AG04450 (cell line): Measurements from ENCODE around the gene FAM171A2. TPM values are rescaled to one million over a fixed set of nuclear protein-coding genes. Genes with fewer than 3 reads are reported as not detected.

Experiments used
- CTCF ChIA-PET: fragments of 300-600, 350-600 bp; formaldehyde crosslinking; extraction: SDS; loops from one replicate; lab custom pipeline; 2022; ENCODE audit warnings: antibody characterized with exemption, inconsistent platforms; lab: Charles Lee
- POLR2A ChIA-PET: fragments of 350-600 bp; formaldehyde crosslinking; extraction: SDS; loops from one replicate; lab custom pipeline; 2021; ENCODE audit warnings: antibody characterized with exemption, inconsistent platforms; lab: Yijun Ruan, JAX
- DNase-seq: peaks from one replicate; pipeline ENCODE4 v3.0.0-alpha.2; 2011; ENCODE audit warnings: low read depth, low spot score
- H3K27ac ChIP-seq: one replicate; pipeline ENCODE4 v1.5.1; 2012; ENCODE audit warnings: low read depth, low read length, control low read depth
- H3K27me3 ChIP-seq: one replicate; pipeline ENCODE4 v1.6.0; 2012; ENCODE audit warnings: low read length; ENCODE audit not compliant: control insufficient read depth, insufficient read depth
- H3K4me3 ChIP-seq: 2 replicates; pipeline ENCODE4 v1.5.1; 2011; ENCODE audit warnings: mild to moderate bottlenecking, low read depth, low read length, control low read depth
- H3K9me3 ChIP-seq: 2 replicates; pipeline ENCODE4 v1.5.1; 2012; ENCODE audit warnings: low read length; ENCODE audit not compliant: control insufficient read depth, insufficient read depth
- polyA plus RNA-seq: library from polyadenylated mRNA; depleted of rRNA; stranded (reverse); fragments of >200 nt; gene quantifications from 2 replicates; pipeline ENCODE4 v1.2.3, GENCODE V29; 2011
- TF ChIP-seq, protein P1 (sequence below): IDR thresholded peaks from 2 replicates; pipeline ENCODE4 v1.5.1; 2011; ENCODE audit warnings: low read depth, low read length, control low read depth, inconsistent platforms

The FAM171A2 gene
- polyA plus RNA-seq, 1 experiment, result 5.3 TPM

- ChIA-PET CTCF (interaction anchor here (0.7 to 5.5 kb wide), 14 partner anchors 10 to 270 kb away, joined by 3 to 62 read pairs (median 5); partner anchors contain the start of genes FAM171A2, GPATCH8 and ITGA2B), POLR2A (no interaction called here)
- Histone ChIP-seq H3K4me3 (no peak overlapping the region), H3K27me3 (no peaks in the 10 kb centered on the region), H3K27ac (no peak overlapping the region), H3K9me3 (no peaks in the 10 kb centered on the region)
- TF ChIP-seq, protein P1, sequence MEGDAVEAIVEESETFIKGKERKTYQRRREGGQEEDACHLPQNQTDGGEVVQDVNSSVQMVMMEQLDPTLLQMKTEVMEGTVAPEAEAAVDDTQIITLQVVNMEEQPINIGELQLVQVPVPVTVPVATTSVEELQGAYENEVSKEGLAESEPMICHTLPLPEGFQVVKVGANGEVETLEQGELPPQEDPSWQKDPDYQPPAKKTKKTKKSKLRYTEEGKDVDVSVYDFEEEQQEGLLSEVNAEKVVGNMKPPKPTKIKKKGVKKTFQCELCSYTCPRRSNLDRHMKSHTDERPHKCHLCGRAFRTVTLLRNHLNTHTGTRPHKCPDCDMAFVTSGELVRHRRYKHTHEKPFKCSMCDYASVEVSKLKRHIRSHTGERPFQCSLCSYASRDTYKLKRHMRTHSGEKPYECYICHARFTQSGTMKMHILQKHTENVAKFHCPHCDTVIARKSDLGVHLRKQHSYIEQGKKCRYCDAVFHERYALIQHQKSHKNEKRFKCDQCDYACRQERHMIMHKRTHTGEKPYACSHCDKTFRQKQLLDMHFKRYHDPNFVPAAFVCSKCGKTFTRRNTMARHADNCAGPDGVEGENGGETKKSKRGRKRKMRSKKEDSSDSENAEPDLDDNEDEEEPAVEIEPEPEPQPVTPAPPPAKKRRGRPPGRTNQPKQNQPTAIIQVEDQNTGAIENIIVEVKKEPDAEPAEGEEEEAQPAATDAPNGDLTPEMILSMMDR, result peak; percentile 64
- DNase-seq, result peak; percentile 7
These were observed 36.7 kb upstream of the FAM171A2 start for GRCh38 chr17:44400226-44400847.

DNA sequence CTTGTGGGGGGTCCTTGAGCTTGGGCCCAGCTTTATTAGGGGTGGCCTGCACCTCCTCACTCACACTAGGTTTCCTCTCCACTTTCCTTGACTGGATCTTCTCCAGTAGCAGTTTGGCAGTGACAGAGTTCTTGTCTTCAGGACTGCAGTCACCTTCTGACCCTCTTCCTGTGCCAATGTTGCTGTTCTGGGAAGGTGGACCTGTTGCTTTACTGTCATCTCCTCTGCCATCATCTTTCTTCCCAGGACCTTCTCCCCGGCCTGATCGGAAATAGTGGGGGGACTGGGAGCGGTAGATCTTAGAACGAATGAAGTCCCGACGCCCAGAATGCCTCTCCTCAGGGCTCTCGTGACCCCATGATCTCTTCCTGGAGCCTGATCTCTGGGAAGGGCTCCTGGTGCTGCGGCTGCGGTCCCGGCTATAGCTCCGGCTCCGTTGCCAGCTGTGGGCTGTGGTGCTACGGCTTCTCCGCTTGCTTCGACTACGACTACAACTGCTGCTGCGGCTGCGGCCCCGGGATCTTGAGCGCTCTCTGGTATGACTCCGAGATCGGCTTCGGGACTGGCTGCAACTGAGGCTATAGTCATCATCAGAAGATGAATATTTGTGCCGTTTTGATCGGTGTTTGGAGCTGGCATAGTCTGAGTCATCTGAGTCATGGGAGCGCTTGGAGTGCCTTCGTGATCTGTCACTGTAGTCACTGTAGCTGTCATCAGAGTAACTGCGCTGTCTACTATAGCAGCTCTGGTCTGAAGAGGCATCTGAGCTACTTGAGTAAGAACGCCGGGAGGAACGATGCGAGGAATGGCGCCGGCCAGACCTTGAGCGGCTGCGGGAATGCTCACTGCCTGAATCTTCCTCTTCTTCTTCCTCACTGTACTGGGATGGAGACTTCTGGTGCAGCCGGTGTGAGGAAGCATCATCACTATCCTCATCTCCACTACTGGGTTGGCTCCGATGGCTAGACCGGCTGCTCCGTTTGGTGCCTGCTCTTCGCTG is 35.3 kb upstream of the FAM171A2 start:
- TF ChIP-seq, protein P1, result no peak
- Histone ChIP-seq H3K27me3 (no peaks in the 10 kb centered on the region), H3K4me3 (no peak overlapping the region), H3K9me3 (no peaks in the 10 kb centered on the region), H3K27ac (no peak overlapping the region)
- CTCF ChIA-PET, result interaction anchor here (0.5 to 5.5 kb wide), 9 partner anchors 13 to 238 kb away, joined by 3 to 62 read pairs (median 7); no protein-coding TSS in a partner anchor
- DNase-seq, result no peak
- POLR2A ChIA-PET, result no interaction called here

DNA sequence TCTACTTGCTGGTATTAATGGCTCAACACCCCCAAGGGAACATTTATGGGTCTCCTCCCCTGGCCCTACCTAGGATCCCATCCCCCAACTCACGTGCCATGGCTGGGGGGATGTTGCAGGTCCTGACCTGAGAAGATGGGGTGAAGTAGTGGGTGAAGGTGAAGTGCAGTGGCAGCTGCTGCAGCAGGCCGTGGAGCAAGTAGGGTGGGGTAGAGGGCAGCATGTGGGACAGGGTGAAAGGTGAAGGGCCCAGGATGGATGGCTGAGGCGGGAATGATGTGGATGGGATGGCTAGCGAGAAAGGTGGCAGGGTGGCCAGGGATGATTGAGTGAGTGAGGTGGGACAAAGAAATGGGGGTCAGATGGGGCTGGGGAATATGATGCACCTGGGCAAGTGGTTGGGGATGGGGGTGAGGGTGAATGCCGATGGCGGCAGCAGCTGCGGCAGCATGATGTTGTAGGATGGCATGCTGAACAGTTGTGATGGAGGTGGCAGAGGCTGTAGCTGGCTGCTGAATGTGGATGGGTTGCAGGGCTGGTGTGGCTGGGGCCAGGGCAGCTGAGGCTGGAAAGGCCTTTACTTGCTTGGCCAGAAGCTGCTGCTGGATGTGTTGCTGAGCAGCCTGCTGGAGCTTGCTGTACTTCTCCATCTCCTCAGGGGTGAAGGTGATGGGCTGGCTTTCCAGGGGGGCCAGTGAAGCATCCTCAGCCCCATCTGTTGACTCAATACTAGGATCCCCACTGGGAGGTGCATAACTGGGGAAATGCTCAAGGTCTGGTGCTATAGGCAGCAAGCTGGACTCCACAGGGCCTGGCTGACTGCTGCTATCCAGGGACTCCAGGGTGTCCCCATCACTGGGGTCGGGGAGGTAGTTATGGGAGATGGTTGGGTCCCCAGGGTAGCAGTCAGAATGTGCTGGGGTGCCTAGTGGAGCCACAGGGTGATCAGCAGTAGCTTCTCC is 34.1 kb upstream of the FAM171A2 start:
- ChIA-PET POLR2A (no interaction called here), CTCF (interaction anchor here (1.7 to 5.5 kb wide), 2 partner anchors 124 to 125 kb away, joined by 16 to 62 read pairs; no protein-coding TSS in a partner anchor)
- H3K4me3 ChIP-seq, result no peak overlapping the region
- DNase-seq, result no peak
- no peaks in the 10 kb centered on the region for H3K27me3 ChIP-seq
- TF ChIP-seq, protein P1, result no peak
- no peaks in the 10 kb centered on the region for H3K9me3 ChIP-seq
- H3K27ac ChIP-seq, result no peak overlapping the region

GRCh38 chr17:44396946-44397345 is 33.3 kb upstream of the FAM171A2 start:
- H3K27me3 ChIP-seq, result no peaks in the 10 kb centered on the region
- ChIA-PET CTCF (interaction anchor here (0.9 to 1.7 kb wide), 2 partner anchors 126 to 240 kb away, joined by 4 to 16 read pairs; no protein-coding TSS in a partner anchor), POLR2A (no interaction called here)
- no peak overlapping the region for H3K27ac ChIP-seq
- no peak overlapping the region for H3K4me3 ChIP-seq
- no peak for DNase-seq
- TF ChIP-seq, protein P1, result no peak
- H3K9me3 ChIP-seq, result no peaks in the 10 kb centered on the region
